NCI-H1930 (cell line): ENCODE data around the gene RC3H2.

Experiments used
- DNase-seq, 2 experiments: peaks; one replicate each; lab custom pipeline; 2025; lab: John Stamatoyannopoulos, UW

Gene RC3H2

DNA sequence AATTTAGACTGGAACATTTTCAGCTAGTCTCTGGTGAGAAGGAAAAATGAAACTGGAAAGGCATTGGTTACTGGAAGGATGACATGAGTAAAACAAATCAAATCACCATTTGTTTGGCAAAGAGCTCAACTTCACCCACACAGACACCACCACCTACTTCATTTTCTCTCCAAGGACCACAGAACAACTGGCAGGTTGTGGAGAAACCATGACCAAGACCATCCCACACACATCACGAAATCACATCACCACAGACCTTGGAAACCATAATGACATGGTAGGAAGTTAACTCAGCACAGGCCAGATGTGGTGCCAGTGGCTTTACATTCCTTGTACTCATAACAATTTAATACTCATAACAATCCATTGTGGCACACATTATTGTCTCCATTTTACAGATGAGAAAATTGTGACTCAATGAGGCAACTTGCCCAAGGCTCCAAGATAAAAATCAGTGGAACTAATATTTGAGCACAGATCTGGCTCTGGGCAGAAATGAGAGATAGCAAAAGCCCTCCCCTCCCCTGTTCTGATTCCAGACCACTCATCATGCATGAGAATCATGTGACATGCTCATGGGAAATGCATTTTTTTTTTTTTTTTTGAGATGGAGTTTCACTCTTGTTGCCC is 97.8 kb downstream of the RC3H2 start:
- DNase-seq = no peak

DNA sequence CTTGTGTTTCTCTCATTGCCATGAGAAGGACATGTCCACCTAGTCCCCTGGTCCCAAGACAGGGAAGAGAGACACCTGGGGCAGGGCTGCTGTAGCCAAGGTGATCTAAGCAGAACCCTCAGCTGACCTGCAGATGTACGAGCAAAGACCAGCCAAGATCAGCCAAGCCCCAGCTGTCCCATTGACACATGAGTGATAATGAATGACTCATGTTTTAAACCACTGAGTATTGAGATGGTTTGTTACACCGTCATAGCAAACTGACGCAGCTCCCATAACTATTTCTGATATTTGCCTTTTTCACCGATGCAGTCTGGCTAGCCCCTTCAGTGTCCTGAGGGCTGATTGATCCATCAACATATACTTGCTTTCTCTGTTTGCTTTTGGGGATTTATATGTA is 98.5 kb downstream of the RC3H2 start:
- DNase-seq = no peak

DNA sequence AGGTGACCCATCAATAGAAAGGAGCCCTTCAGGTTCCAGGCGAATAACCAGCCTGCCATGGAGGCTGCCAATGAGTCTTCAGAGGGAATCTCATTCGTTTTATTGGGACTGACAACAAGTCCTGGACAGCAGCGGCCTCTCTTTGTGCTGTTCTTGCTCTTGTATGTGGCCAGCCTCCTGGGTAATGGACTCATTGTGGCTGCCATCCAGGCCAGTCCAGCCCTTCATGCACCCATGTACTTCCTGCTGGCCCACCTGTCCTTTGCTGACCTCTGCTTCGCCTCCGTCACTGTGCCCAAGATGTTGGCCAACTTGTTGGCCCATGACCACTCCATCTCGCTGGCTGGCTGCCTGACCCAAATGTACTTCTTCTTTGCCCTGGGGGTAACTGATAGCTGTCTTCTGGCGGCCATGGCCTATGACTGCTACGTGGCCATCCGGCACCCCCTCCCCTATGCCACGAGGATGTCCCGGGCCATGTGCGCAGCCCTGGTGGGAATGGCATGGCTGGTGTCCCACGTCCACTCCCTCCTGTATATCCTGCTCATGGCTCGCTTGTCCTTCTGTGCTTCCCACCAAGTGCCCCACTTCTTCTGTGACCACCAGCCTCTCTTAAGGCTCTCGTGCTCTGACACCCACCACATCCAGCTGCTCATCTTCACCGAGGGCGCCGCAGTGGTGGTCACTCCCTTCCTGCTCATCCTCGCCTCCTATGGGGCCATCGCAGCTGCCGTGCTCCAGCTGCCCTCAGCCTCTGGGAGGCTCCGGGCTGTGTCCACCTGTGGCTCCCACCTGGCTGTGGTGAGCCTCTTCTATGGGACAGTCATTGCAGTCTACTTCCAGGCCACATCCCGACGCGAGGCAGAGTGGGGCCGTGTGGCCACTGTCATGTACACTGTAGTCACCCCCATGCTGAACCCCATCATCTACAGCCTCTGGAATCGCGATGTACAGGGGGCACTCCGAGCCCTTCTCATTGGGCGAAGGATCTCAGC is 104.8 kb downstream of the RC3H2 start, which contains the start of gene OR1K1:
TSS of gene OR1K1 (plus strand) at position 58 of the 995 bp plus-strand sequence. CDS start at position 58, 0 bp downstream.
- no peak for DNase-seq

DNA sequence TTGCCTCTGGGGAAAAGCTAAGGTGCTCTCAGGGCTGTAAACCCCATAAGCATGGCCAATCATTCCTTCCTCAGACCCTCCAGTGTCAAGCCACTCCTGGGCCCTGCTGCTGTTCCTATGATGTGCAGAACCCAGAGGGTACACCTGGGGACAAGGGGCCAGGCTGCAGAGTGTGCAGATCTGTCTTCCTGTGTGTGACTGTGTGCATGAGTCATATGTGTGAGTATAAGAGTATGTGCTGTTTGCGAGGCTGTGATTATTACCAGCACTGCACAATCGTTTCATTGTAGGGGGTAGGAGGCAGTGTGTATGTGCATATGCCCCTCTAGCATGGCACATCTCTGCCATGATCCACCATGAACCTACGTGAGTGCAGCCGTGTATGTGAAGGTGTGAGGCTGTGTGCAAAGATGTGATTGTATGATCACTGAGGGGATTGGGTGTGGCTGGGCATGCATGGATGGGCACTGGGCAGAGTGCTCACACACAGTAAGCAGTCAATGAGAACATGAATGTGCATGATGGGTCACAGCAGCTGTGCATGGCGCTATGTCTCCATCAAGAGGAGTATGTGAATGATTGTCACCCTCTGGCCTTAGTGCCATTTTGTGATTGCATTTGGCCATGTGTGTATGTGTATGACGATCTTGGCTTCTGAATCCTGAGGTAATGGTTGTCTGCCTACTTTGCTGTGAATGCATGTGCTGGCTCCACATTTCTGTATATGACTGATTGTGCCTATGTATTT is 107.7 kb downstream of the RC3H2 start:
- DNase-seq = no peak
